ENCODE measurements around the gene SRBD1. TPM values are rescaled to one million over a fixed set of nuclear protein-coding genes. Genes with fewer than 3 reads are reported as not detected.

The SRBD1 gene
- polyA plus RNA-seq, 3 donors = 5.8 to 9.2 (median 7.0) TPM

DNA sequence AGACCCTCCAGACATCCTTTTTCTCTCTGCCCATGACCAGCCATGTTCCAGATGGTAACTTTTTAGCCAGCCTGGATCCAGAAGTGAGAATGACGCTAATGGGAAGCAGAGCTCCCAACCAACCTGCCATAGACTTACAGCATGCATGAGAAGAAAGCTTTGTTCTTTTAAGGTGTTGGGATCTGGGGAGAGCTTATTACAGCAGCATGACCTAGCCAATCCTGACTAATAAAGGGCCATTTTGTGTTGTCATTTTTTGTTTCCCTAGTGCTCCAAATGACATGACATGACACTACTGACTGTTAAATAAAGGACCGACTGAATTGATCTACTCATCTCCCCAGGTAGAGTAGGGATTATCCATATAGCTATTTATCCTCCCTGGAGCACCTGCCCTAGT lies 35.2 kb upstream of the SRBD1 start:
- Histone ChIP-seq H3K36me3 (replicated peaks in 1 of 2; ENCODE audit: control insufficient read depth in 1 of 2, insufficient read depth in 2 of 2, low read length in 2 of 2) (no peaks in the 10 kb centered on the region), H3K27me3 (ENCODE audit: control insufficient read depth in 2 of 2, insufficient read depth in 2 of 2, low read length in 2 of 2) (peaks cover 0 to 16% of the 10 kb centered on the region in 2 donors), H3K79me2 (ENCODE audit: insufficient read depth, low read length) (peaks cover 10% of the 10 kb centered on the region), H3K4me3 (replicated peaks in 1 of 3; ENCODE audit: low read depth in 2 of 3, low read length in 3 of 3) (no peak overlapping the region), H3K9me3 (replicated peaks in 1 of 2; ENCODE audit: control insufficient read depth in 1 of 2, insufficient read depth in 1 of 2, low read length in 2 of 2) (no peaks in the 10 kb centered on the region), H2AFZ (ENCODE audit: insufficient read depth, low read depth, low read length, poor library complexity, severe bottlenecking) (no peak overlapping the region), H4K20me1 (ENCODE audit: insufficient read depth, low read length) (no peaks in the 10 kb centered on the region), H3K27ac (ENCODE audit: low read depth in 1 of 2, low read length in 2 of 2) (no peak overlapping the region), H3K4me2 (replicated peaks; ENCODE audit: extremely low read depth, low read length, poor library complexity, severe bottlenecking) (no peak overlapping the region), H3K4me1 (ENCODE audit: control insufficient read depth in 1 of 2, insufficient read depth in 2 of 2, low read length in 2 of 2) (peaks cover 20 to 21% of the 10 kb centered on the region in 2 donors), H3K9ac (ENCODE audit: insufficient read depth, low read length, poor library complexity, severe bottlenecking) (no peak overlapping the region)
- intact Hi-C loops (cut with micrococcal nuclease) = no loop called here
- no peak overlapping the region for H3K27ac Mint-ChIP-seq
- TF ChIP-seq, protein P1, sequence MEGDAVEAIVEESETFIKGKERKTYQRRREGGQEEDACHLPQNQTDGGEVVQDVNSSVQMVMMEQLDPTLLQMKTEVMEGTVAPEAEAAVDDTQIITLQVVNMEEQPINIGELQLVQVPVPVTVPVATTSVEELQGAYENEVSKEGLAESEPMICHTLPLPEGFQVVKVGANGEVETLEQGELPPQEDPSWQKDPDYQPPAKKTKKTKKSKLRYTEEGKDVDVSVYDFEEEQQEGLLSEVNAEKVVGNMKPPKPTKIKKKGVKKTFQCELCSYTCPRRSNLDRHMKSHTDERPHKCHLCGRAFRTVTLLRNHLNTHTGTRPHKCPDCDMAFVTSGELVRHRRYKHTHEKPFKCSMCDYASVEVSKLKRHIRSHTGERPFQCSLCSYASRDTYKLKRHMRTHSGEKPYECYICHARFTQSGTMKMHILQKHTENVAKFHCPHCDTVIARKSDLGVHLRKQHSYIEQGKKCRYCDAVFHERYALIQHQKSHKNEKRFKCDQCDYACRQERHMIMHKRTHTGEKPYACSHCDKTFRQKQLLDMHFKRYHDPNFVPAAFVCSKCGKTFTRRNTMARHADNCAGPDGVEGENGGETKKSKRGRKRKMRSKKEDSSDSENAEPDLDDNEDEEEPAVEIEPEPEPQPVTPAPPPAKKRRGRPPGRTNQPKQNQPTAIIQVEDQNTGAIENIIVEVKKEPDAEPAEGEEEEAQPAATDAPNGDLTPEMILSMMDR (IDR thresholded peaks at IDR 0.05) = no peak
- H3K36me3 Mint-ChIP-seq = no peaks in the 10 kb centered on the region
- H3K4me1 Mint-ChIP-seq = peaks cover 22% of the 10 kb centered on the region
- DNase-seq = no peak
- H3K9me3 Mint-ChIP-seq = peaks cover 0 to 5% (median 0%) of the 10 kb centered on the region in 7 donors
- H3K4me3 Mint-ChIP-seq = no peak overlapping the region
- H3K27me3 Mint-ChIP-seq (ENCODE audit: low read depth in 3 of 3) = peaks cover 15 to 20% (median 19%) of the 10 kb centered on the region in 3 donors
- no CpG with 5 or more reads among the region's 2 CpGs for WGBS (ENCODE audit: insufficient coverage)

DNA sequence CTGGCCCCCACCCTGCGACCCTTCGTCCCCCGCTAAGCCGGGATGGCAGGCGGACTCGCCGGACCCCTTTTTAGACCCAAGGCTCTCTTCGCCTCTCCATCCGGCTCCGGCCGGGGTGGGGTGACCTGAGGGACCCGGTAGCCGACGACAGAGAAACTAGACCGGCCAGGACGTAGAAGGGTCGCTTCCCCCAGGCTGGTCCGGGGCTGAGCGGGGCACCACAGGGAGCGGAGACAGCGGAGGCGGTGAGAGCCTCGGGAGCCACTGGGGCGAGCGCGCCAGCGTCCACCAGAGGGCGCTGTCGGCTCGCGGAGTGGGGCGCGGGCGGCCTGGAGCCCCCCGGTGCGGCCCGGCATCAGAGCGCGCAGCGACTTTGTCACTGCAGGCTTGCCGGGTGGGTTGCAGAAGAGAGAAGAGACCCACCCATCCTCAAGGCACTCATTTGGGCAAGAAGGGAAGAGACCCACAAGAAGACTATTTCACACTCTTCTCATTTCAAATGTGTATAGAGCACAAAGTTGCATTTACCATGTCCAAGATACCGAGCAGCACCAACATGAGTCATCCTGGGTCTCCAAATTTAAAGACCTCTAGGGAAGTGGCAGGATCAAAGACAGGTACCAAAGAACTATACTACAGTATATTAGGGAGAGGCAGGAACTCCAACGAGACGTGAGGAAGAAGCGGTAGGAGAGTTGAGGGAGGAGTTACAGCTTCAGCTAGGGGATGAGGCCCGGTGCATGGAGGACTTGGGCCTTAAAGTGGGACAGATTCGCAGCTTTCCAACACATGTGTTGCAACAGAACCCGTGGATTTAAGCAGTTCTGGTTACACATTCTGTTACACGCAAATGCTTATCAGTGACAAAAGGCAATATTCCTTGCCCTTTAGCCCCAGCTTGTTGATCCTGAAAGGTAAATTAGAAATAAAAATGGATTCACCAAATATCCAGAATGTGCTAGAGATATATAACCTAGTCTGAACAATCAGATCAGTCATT lies 32.8 kb upstream of the SRBD1 start:
- Mint-ChIP-seq H3K4me3 (peak overlapping the region; percentile 79 to 86), H3K9me3 (peaks cover 0 to 5% (median 0%) of the 10 kb centered on the region in 7 donors), H3K4me1 (peaks cover 16% of the 10 kb centered on the region), H3K27me3 (ENCODE audit: low read depth in 3 of 3) (peaks cover 18 to 27% (median 18%) of the 10 kb centered on the region in 3 donors), H3K36me3 (no peaks in the 10 kb centered on the region), H3K27ac (peak overlapping the region in 3 of 7 donors; percentile 54 to 89 (median 56))
- no peaks in the 10 kb centered on the region for H3K36me3 ChIP-seq (replicated peaks in 1 of 2; ENCODE audit: control insufficient read depth in 1 of 2, insufficient read depth in 2 of 2, low read length in 2 of 2)
- H2AFZ ChIP-seq (ENCODE audit: insufficient read depth, low read depth, low read length, poor library complexity, severe bottlenecking) = peak overlapping the region; percentile 93
- H4K20me1 ChIP-seq (ENCODE audit: insufficient read depth, low read length) = no peaks in the 10 kb centered on the region
- TF ChIP-seq, protein P1 (IDR thresholded peaks at IDR 0.05) = peak; percentile 93
- intact Hi-C loops (cut with micrococcal nuclease) = loop anchor here (2.0 to 5.0 kb wide), 3 partner anchors 133 to 293 kb away; no protein-coding TSS in a partner anchor
- peak; percentile 64 to 72 (median 71) for DNase-seq
- peak overlapping the region; percentile 87 for H3K4me2 ChIP-seq (replicated peaks; ENCODE audit: extremely low read depth, low read length, poor library complexity, severe bottlenecking)
- H3K4me3 ChIP-seq (replicated peaks in 1 of 3; ENCODE audit: low read depth in 2 of 3, low read length in 3 of 3) = peak overlapping the region; percentile 27 to 73 (median 40)
- H3K9ac ChIP-seq (ENCODE audit: insufficient read depth, low read length, poor library complexity, severe bottlenecking) = peak overlapping the region; percentile 63
- no peaks in the 10 kb centered on the region for H3K79me2 ChIP-seq (ENCODE audit: insufficient read depth, low read length)
- no peaks in the 10 kb centered on the region for H3K9me3 ChIP-seq (replicated peaks in 1 of 2; ENCODE audit: control insufficient read depth in 1 of 2, insufficient read depth in 1 of 2, low read length in 2 of 2)
- peaks cover 10 to 12% of the 10 kb centered on the region in 2 donors for H3K4me1 ChIP-seq (ENCODE audit: control insufficient read depth in 1 of 2, insufficient read depth in 2 of 2, low read length in 2 of 2)
- 14% methylated on average over 27 of the region's 49 CpGs for WGBS (ENCODE audit: insufficient coverage)
- no peak overlapping the region for H3K27ac ChIP-seq (ENCODE audit: low read depth in 1 of 2, low read length in 2 of 2)
- peaks cover 0 to 16% of the 10 kb centered on the region in 2 donors for H3K27me3 ChIP-seq (ENCODE audit: control insufficient read depth in 2 of 2, insufficient read depth in 2 of 2, low read length in 2 of 2)
